ENCODE measurements around the gene TNFRSF14.
"Not testable (repeated sequence)": the region's sequence is repeated elsewhere in the genome, so short reads cannot be mapped to it uniquely, and the experiment has no call there.

Gene TNFRSF14

GRCh38 chr1:2555634-2556276, 416 bp upstream of the TNFRSF14 start:
- DNase-seq: peak; percentile 87

- DNase-seq: no peak
These were observed 709 bp downstream of the TNFRSF14 start for GRCh38 chr1:2556678-2557481.

- DNase-seq: no peak
These were observed 1.6 kb downstream of the TNFRSF14 start for GRCh38 chr1:2557482-2558400.

GRCh38 chr1:2558420-2558819, 2.2 kb downstream of the TNFRSF14 start:
- no peak for DNase-seq

- no peak for DNase-seq
These were observed 2.7 kb downstream of the TNFRSF14 start for GRCh38 chr1:2558861-2559260.

- DNase-seq: no peak
These were observed 3.5 kb downstream of the TNFRSF14 start for GRCh38 chr1:2559509-2560298.

- no peak for DNase-seq
These were observed 4.3 kb downstream of the TNFRSF14 start for GRCh38 chr1:2560299-2561073.

GRCh38 chr1:2561446-2561845, 5.3 kb downstream of the TNFRSF14 start:
- no peak for DNase-seq

GRCh38 chr1:2561898-2562895, 6.0 kb downstream of the TNFRSF14 start:
- DNase-seq: no peak

GRCh38 chr1:2563205-2563604, 7.0 kb downstream of the TNFRSF14 start:
- DNase-seq: no peak

GRCh38 chr1:2564006-2564814, 8.0 kb downstream of the TNFRSF14 start:
- DNase-seq: no peak

GRCh38 chr1:2564815-2565374, 8.7 kb downstream of the TNFRSF14 start:
- DNase-seq: no peak

GRCh38 chr1:2566101-2567045, 10.2 kb downstream of the TNFRSF14 start:
- DNase-seq: no peak

GRCh38 chr1:2567083-2567679, 11.0 kb downstream of the TNFRSF14 start:
- no peak for DNase-seq

GRCh38 chr1:2568187-2568816, 12.1 kb downstream of the TNFRSF14 start:
- DNase-seq: not testable (repeated sequence)

GRCh38 chr1:2569060-2569459, 12.9 kb downstream of the TNFRSF14 start:
- DNase-seq: no peak

GRCh38 chr1:2569703-2570102, 13.5 kb downstream of the TNFRSF14 start:
- DNase-seq: not testable (repeated sequence)
